HepG2 (cell line): ENCODE measurements around the gene UBE2R2. TPM values are rescaled to one million over a fixed set of nuclear protein-coding genes. Genes with fewer than 3 reads are reported as not detected.

Experiments used
- FOXC1 ChIP-seq: sonication (generic); formaldehyde crosslinking; IDR thresholded peaks from 2 replicates; pipeline ENCODE4 v1.8.0; 2022; ENCODE audit warnings: mild to moderate bottlenecking, missing genetic modification reagents, borderline replicate concordance
- FOXK1 ChIP-seq: sonication (generic); formaldehyde crosslinking; IDR thresholded peaks from 2 replicates; pipeline ENCODE4 v1.4.0; 2020; ENCODE audit warnings: low read depth, missing genetic modification reagents, borderline replicate concordance
- HES4 ChIP-seq: sonication (generic); formaldehyde crosslinking; IDR thresholded peaks from 2 replicates; pipeline ENCODE4 v1.9.0; 2021; ENCODE audit warnings: mild to moderate bottlenecking, missing genetic modification reagents, borderline replicate concordance
- HOXA3 ChIP-seq: sonication (generic); formaldehyde crosslinking; IDR thresholded peaks from 2 replicates; pipeline ENCODE4 v1.5.0; 2020; ENCODE audit warnings: missing genetic modification reagents
- NFE2L2 ChIP-seq: fragments of 150-350 bp; IDR thresholded peaks from 2 replicates; pipeline ENCODE4 v1.6.1; 2014; ENCODE audit warnings: low read length
- NFYC ChIP-seq: IDR thresholded peaks from 2 replicates; pipeline ENCODE4 v1.6.1; 2016; ENCODE audit warnings: missing genetic modification reagents, missing compliant biosample characterization
- NPAS2 ChIP-seq: sonication (generic); formaldehyde crosslinking; IDR thresholded peaks from 2 replicates; pipeline ENCODE4 v1.8.0; 2022; ENCODE audit warnings: mild to moderate bottlenecking, missing genetic modification reagents, borderline replicate concordance
- SRSF4 ChIP-seq: fragments of 200-400 bp; formaldehyde crosslinking; IDR thresholded peaks from one replicate; pipeline ENCODE4 v1.6.1; 2018; ENCODE audit warnings: mild to moderate bottlenecking, low read depth, low read length, moderate library complexity; ENCODE audit not compliant: poor library complexity, severe bottlenecking
- TCF7L2 ChIP-seq: IDR thresholded peaks from 2 replicates; pipeline ENCODE4 v1.6.1; 2011; ENCODE audit warnings: mild to moderate bottlenecking, low read depth, low read length, moderate library complexity
- TOE1 ChIP-seq: sonication (generic); formaldehyde crosslinking; IDR thresholded peaks from 2 replicates; pipeline ENCODE4 v1.4.0; 2020; ENCODE audit warnings: mild to moderate bottlenecking, missing genetic modification reagents
- ZFP82 ChIP-seq: sonication (generic); formaldehyde crosslinking; IDR thresholded peaks from 2 replicates; pipeline ENCODE4 v1.5.1; 2020; ENCODE audit warnings: mild to moderate bottlenecking, missing genetic modification reagents, borderline replicate concordance
- ZNF552 ChIP-seq: sonication (generic); formaldehyde crosslinking; IDR thresholded peaks from 2 replicates; pipeline ENCODE4 v1.9.0; 2022; ENCODE audit warnings: missing genetic modification reagents, mild to moderate bottlenecking, borderline replicate concordance
- ZNF629 ChIP-seq: sonication (generic); formaldehyde crosslinking; conservative IDR thresholded peaks from 2 replicates; pipeline ENCODE4 v1.5.0; 2020; ENCODE audit warnings: missing genetic modification reagents
- ZNF792 ChIP-seq: IDR thresholded peaks from 2 replicates; pipeline ENCODE4 v1.6.1; 2016
- polyA plus RNA-seq, 8 experiments: library from polyadenylated mRNA; depleted of rRNA in 3 of 8; stranded (reverse) in 7 of 8; unstranded in 1 of 8; fragments of >200 nt; fragmentation: Illumina TruSeq in 4 of 8; extraction: Trizol in 4 of 8; gene quantifications; 2 replicates each; pipeline versions ENCODE4 v1.2.1 to v1.2.3, GENCODE V29; 2011 to 2016; ENCODE audit warnings: low read depth in 4 of 8, missing spikeins in 1 of 8, mixed read lengths in 1 of 8; ENCODE audit not compliant: insufficient read depth in 1 of 8
- total RNA-seq, 5 experiments: library from RNA; depleted of rRNA; stranded (reverse); fragments of >200 nt; fragmentation: Illumina TruSeq; extraction: Trizol; gene quantifications; 2 replicates each; pipeline ENCODE4 v1.2.3, GENCODE V29; 2016; ENCODE audit warnings: low read depth in 1 of 5
- TF ChIP-seq, protein P1 (sequence below): sonication (generic); formaldehyde crosslinking; IDR thresholded peaks from 2 replicates; pipeline ENCODE4 v1.9.0; 2022; ENCODE audit warnings: low read depth, missing genetic modification reagents
- TF ChIP-seq, protein P2 (sequence below): sonication (generic); formaldehyde crosslinking; IDR thresholded peaks from 2 replicates; pipeline ENCODE4 v1.4.0; 2020; ENCODE audit warnings: missing genetic modification reagents, borderline replicate concordance
- TF ChIP-seq, protein P3 (sequence below): sonication (generic); formaldehyde crosslinking; IDR thresholded peaks from 2 replicates; pipeline ENCODE4 v1.4.0; 2020; ENCODE audit warnings: missing genetic modification reagents, borderline replicate concordance
- TF ChIP-seq, protein P4 (sequence below): sonication (generic); formaldehyde crosslinking; IDR thresholded peaks from 2 replicates; pipeline ENCODE4 v1.8.1; 2023; ENCODE audit warnings: mild to moderate bottlenecking, missing genetic modification reagents

Gene UBE2R2
- total and polyA plus RNA-seq, 2 of the 13 experiments (the other 11 are each of a cell fraction or from before 2014, with no cell fraction given) = 14.8 to 20.9 TPM

DNA sequence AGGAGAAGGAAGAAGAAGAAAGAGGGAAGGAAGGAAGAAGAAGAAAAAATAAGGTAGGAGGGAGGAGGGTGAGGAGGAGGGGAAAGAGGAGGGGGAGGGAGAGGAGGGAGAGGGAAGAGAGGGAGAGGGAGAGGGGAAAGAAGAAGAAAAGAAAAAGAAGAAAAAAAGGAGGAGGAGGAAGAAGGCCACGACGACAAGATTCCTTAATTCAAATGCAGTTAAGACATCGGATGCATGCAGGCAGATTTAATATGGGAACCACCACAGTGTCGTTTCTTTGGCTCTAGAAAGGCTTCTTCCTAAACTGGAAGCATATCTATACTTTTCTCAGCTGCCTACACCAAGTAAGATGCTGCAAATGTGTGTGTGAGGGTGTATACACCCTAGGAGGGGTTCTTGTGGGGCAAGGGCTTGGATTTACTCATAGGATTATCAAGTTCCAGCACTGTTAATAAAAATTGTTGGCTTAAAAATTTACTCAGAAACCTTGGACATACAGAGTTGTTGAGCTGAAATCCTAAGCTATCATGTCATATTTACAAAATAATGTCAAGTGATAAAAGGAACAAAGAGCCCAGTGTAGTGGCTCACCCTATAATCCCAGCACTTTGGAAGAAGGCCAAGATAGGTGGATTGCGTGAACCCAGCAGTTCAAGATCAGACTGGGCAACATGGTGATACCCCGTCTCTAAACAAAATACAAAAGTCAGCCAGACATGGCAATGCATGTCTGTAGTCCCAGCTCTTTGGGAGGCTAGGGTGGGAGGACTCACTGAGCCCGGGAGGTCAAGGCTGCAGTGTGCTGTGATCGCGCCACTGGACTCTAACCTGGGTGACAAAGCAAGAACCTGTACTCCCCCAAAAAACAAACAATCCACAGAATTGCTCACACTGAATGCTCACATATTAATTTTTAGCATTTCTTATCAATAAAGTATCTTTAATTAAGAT lies 123.2 kb downstream of the UBE2R2 start (continued):
- TF ChIP-seq, protein P1, sequence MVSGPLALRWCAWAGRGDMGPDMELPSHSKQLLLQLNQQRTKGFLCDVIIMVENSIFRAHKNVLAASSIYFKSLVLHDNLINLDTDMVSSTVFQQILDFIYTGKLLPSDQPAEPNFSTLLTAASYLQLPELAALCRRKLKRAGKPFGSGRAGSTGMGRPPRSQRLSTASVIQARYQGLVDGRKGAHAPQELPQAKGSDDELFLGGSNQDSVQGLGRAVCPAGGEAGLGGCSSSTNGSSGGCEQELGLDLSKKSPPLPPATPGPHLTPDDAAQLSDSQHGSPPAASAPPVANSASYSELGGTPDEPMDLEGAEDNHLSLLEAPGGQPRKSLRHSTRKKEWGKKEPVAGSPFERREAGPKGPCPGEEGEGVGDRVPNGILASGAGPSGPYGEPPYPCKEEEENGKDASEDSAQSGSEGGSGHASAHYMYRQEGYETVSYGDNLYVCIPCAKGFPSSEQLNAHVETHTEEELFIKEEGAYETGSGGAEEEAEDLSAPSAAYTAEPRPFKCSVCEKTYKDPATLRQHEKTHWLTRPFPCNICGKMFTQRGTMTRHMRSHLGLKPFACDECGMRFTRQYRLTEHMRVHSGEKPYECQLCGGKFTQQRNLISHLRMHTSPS = peak; percentile 80
- no peak for TF ChIP-seq SRSF4
- peak; percentile 83 for TF ChIP-seq NFE2L2
- peak; percentile 62 for TF ChIP-seq ZNF629 (CRISPR knock-in tag)
- no peak for TF ChIP-seq TOE1
- TF ChIP-seq ZFP82 (CRISPR knock-in tag) = no peak
- no peak for TF ChIP-seq TCF7L2
- TF ChIP-seq, protein P2, sequence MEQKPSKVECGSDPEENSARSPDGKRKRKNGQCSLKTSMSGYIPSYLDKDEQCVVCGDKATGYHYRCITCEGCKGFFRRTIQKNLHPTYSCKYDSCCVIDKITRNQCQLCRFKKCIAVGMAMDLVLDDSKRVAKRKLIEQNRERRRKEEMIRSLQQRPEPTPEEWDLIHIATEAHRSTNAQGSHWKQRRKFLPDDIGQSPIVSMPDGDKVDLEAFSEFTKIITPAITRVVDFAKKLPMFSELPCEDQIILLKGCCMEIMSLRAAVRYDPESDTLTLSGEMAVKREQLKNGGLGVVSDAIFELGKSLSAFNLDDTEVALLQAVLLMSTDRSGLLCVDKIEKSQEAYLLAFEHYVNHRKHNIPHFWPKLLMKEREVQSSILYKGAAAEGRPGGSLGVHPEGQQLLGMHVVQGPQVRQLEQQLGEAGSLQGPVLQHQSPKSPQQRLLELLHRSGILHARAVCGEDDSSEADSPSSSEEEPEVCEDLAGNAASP = peak; percentile 91; the same call in 1 of the 2 replicates
- no peak for TF ChIP-seq NPAS2 (CRISPR knock-in tag)
- TF ChIP-seq FOXC1 = peak; percentile 49; the same call in 1 of the 2 replicates
- no peak for TF ChIP-seq ZNF792 (CRISPR knock-in tag)
- no peak for TF ChIP-seq HES4
- TF ChIP-seq FOXK1 (CRISPR knock-in tag) = peak; percentile 87
- TF ChIP-seq, protein P3, sequence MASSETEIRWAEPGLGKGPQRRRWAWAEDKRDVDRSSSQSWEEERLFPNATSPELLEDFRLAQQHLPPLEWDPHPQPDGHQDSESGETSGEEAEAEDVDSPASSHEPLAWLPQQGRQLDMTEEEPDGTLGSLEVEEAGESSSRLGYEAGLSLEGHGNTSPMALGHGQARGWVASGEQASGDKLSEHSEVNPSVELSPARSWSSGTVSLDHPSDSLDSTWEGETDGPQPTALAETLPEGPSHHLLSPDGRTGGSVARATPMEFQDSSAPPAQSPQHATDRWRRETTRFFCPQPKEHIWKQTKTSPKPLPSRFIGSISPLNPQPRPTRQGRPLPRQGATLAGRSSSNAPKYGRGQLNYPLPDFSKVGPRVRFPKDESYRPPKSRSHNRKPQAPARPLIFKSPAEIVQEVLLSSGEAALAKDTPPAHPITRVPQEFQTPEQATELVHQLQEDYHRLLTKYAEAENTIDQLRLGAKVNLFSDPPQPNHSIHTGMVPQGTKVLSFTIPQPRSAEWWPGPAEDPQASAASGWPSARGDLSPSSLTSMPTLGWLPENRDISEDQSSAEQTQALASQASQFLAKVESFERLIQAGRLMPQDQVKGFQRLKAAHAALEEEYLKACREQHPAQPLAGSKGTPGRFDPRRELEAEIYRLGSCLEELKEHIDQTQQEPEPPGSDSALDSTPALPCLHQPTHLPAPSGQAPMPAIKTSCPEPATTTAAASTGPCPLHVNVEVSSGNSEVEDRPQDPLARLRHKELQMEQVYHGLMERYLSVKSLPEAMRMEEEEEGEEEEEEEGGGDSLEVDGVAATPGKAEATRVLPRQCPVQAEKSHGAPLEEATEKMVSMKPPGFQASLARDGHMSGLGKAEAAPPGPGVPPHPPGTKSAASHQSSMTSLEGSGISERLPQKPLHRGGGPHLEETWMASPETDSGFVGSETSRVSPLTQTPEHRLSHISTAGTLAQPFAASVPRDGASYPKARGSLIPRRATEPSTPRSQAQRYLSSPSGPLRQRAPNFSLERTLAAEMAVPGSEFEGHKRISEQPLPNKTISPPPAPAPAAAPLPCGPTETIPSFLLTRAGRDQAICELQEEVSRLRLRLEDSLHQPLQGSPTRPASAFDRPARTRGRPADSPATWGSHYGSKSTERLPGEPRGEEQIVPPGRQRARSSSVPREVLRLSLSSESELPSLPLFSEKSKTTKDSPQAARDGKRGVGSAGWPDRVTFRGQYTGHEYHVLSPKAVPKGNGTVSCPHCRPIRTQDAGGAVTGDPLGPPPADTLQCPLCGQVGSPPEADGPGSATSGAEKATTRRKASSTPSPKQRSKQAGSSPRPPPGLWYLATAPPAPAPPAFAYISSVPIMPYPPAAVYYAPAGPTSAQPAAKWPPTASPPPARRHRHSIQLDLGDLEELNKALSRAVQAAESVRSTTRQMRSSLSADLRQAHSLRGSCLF (CRISPR knock-in tag) = no peak
- TF ChIP-seq, protein P4, sequence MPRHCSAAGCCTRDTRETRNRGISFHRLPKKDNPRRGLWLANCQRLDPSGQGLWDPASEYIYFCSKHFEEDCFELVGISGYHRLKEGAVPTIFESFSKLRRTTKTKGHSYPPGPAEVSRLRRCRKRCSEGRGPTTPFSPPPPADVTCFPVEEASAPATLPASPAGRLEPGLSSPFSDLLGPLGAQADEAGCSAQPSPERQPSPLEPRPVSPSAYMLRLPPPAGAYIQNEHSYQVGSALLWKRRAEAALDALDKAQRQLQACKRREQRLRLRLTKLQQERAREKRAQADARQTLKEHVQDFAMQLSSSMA = no peak
- TF ChIP-seq HOXA3 (CRISPR knock-in tag) = peak; percentile 88
- TF ChIP-seq NFYC (CRISPR knock-in tag) = no peak
- no peak for TF ChIP-seq ZNF552 (CRISPR knock-in tag)
